ENCODE measurements around the gene CA6. TPM values are rescaled to one million over a fixed set of nuclear protein-coding genes. Genes with fewer than 3 reads are reported as not detected.

Gene CA6
- total RNA-seq, 4 donors from 2014 or later, result not detected

DNA sequence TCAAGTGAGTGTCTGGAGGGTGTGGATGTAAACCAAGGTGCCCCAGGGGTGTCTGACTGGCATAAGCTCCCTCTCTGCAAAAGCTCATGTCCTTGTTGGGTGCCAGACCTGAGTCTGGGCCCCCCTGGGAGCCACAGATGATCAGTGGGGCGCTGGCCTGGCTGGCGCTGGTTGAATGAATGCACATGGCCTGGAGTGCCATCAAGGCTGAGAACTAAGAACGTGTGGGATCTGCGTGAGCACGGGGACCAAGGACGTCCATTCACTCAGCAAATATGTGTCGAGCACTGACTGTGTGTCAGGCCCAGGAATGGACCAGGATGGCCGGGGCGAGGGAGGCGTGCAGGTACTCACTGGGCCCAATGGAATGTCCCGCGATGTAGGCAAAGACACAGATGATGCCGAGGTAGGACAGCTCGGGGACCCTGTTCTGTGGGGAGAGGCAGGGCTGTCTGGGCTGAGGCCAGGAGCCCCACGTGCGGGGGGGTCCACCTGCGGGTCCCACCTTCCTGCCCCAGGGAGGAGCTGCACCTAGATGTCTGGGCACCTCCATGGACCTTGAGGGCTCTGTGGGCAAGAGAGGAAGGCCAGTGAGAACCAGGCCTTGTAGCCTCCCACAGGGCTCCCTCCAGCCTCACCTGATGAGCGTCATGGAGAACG, 61.4 kb downstream of the CA6 start:
- TF ChIP-seq, protein P1, sequence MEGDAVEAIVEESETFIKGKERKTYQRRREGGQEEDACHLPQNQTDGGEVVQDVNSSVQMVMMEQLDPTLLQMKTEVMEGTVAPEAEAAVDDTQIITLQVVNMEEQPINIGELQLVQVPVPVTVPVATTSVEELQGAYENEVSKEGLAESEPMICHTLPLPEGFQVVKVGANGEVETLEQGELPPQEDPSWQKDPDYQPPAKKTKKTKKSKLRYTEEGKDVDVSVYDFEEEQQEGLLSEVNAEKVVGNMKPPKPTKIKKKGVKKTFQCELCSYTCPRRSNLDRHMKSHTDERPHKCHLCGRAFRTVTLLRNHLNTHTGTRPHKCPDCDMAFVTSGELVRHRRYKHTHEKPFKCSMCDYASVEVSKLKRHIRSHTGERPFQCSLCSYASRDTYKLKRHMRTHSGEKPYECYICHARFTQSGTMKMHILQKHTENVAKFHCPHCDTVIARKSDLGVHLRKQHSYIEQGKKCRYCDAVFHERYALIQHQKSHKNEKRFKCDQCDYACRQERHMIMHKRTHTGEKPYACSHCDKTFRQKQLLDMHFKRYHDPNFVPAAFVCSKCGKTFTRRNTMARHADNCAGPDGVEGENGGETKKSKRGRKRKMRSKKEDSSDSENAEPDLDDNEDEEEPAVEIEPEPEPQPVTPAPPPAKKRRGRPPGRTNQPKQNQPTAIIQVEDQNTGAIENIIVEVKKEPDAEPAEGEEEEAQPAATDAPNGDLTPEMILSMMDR (IDR thresholded peaks at IDR 0.05), result no peak
- ATAC-seq (ENCODE audit: low FRiP score) (no peak), DNase-seq (ENCODE audit: low spot score) (no peak)

DNA sequence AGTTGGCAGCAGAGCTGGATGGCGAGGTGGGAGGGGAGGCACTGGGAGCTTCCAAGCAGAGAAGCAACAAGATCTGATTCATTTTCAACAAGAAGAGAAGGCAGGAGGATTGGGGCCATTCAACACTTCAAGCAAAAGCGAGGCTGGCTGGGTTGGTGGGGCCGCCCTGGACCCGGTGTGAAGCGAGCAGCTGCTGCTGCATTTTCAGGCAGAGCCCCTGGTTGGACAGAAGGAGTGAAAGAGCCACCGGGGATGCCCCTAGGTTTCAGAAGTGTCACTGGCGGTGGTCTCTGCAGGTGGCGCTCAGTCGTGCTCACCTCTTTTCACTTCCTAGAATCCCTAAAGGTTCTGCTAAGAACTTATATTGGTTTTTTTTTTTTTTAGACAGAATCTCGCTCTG, 62.6 kb downstream of the CA6 start:
- DNase-seq (ENCODE audit: low spot score) (no peak), ATAC-seq (ENCODE audit: low FRiP score) (no peak)
- TF ChIP-seq, protein P1 (IDR thresholded peaks at IDR 0.05), result no peak

GRCh38 chr1:9009438-9010370, 64.0 kb downstream of the CA6 start:
- no peak for ATAC-seq (ENCODE audit: low FRiP score)
- TF ChIP-seq, protein P1 (IDR thresholded peaks at IDR 0.05), result no peak

GRCh38 chr1:9010781-9011323, 65.2 kb downstream of the CA6 start:
- TF ChIP-seq, protein P1 (IDR thresholded peaks at IDR 0.05), result no peak
- ATAC-seq (ENCODE audit: low FRiP score) (no peak), DNase-seq (ENCODE audit: low spot score) (no peak)

More at GRCh38 chr1:9009438-9010370, 64.0 kb downstream of the CA6 start:
- DNase-seq (ENCODE audit: low spot score), result no peak

DNA sequence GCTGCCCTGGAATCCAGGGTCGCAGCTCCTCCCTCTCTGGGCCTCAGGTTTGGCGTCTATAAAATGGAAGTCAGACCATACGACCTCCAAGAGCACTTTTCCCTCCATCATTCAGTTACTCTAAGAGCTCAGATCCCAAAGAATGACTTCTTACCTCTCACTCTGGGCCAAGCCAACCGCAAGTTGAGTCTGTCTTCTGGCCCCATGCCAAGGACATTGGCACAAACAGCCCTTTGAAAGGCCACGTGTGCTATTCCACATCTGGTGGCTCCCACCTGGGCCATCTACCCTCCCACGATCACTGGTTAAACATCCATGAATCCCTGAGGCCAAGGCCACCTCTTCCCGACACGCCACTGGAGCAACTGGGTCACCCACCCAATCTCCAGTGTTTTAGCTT, 68.2 kb downstream of the CA6 start:
- TF ChIP-seq, protein P1 (IDR thresholded peaks at IDR 0.05), result no peak
- ATAC-seq (ENCODE audit: low FRiP score) (no peak), DNase-seq (ENCODE audit: low spot score) (no peak)

GRCh38 chr1:9014475-9015375, 69.1 kb downstream of the CA6 start:
- DNase-seq (ENCODE audit: low spot score), result no peak
- no peak for ATAC-seq (ENCODE audit: low FRiP score)
- TF ChIP-seq, protein P1 (IDR thresholded peaks at IDR 0.05), result no peak
